Fibroblast of upper back skin (primary cell): Measurements from ENCODE around the gene SCARB1.

Experiments
- DNase-seq: peaks from one replicate; pipeline ENCODE4 v3.0.0-alpha.2; 2013

SCARB1 gene

GRCh38 chr12:124819080-124819479 lies 44.6 kb downstream of the SCARB1 start:
- no peak for DNase-seq

GRCh38 chr12:124817076-124818000 lies 46.3 kb downstream of the SCARB1 start:
- no peak for DNase-seq

GRCh38 chr12:124816295-124816854 lies 47.3 kb downstream of the SCARB1 start:
- no peak for DNase-seq

- DNase-seq = no peak
Measured at GRCh38 chr12:124814741-124815613, 48.7 kb downstream of the SCARB1 start.

GRCh38 chr12:124813782-124814181 lies 49.9 kb downstream of the SCARB1 start:
- no peak for DNase-seq

GRCh38 chr12:124812979-124813378 lies 50.7 kb downstream of the SCARB1 start:
- no peak for DNase-seq

- no peak for DNase-seq
Measured at GRCh38 chr12:124812356-124812755, 51.3 kb downstream of the SCARB1 start.

- DNase-seq = no peak
Measured at GRCh38 chr12:124811633-124812032, 52.0 kb downstream of the SCARB1 start.

GRCh38 chr12:124809878-124810277 lies 53.8 kb downstream of the SCARB1 start:
- DNase-seq = peak; percentile 41

- no peak for DNase-seq
Measured at GRCh38 chr12:124809391-124809790, 54.3 kb downstream of the SCARB1 start.

GRCh38 chr12:124808272-124808671 lies 55.4 kb downstream of the SCARB1 start:
- DNase-seq = no peak

- DNase-seq = no peak
Measured at GRCh38 chr12:124805876-124806668, 57.6 kb downstream of the SCARB1 start.

- no peak for DNase-seq
Measured at GRCh38 chr12:124805050-124805449, 58.6 kb downstream of the SCARB1 start.

GRCh38 chr12:124804011-124804621 lies 59.5 kb downstream of the SCARB1 start:
- DNase-seq = peak; percentile 6

- no peak for DNase-seq
Measured at GRCh38 chr12:124802361-124802760, 61.3 kb downstream of the SCARB1 start.

GRCh38 chr12:124800506-124800905 lies 63.2 kb downstream of the SCARB1 start:
- DNase-seq = no peak

- no peak for DNase-seq
Measured at GRCh38 chr12:124797321-124797720, 66.3 kb downstream of the SCARB1 start.

GRCh38 chr12:124796303-124796960 lies 67.2 kb downstream of the SCARB1 start:
- DNase-seq = no peak

GRCh38 chr12:124795081-124795948 lies 68.3 kb downstream of the SCARB1 start:
- no peak for DNase-seq

- DNase-seq = peak; percentile 86
Measured at GRCh38 chr12:124792961-124793441, 70.7 kb downstream of the SCARB1 start.
